ENCODE results near the gene PES1.
"Not testable (repeated sequence)": the region's sequence is repeated elsewhere in the genome, so short reads cannot be mapped to it uniquely, and the experiment has no call there.

PES1 gene

GRCh38 chr22:30572210-30572609, 19.5 kb downstream of the PES1 start:
- Histone ChIP-seq H2AFZ (ENCODE audit: low read depth, low read length) (no peak overlapping the region), H3K4me1 (ENCODE audit: control insufficient read depth, insufficient read depth, low read depth, low read length) (peaks cover 41% of the 10 kb centered on the region), H2AK5ac (ENCODE audit: low read length, severe bottlenecking) (peak overlapping the region; percentile 41), H2BK120ac (ENCODE audit: low read depth, low read length) (no peak overlapping the region), H3K9me3 (ENCODE audit: control insufficient read depth, low read length) (no peaks in the 10 kb centered on the region), H2BK12ac (ENCODE audit: low read length in 2 of 2) (no peak overlapping the region), H3K79me1 (replicated peaks; ENCODE audit: low read length, poor library complexity, severe bottlenecking) (peaks cover 27% of the 10 kb centered on the region), H3K4ac (ENCODE audit: low read depth in 1 of 2, low read length in 2 of 2) (no peak overlapping the region), H3K23ac (ENCODE audit: low read length in 2 of 2) (no peak overlapping the region), H2BK5ac (ENCODE audit: low read depth, low read length, poor library complexity, severe bottlenecking) (no peak overlapping the region), H4K91ac (ENCODE audit: low read length) (no peak overlapping the region), H3K4me3 (ENCODE audit: insufficient read depth in 1 of 2, low read depth in 1 of 2, low read length in 2 of 2) (no peak overlapping the region), H3K4me2 (ENCODE audit: low read length, poor library complexity, severe bottlenecking) (no peak overlapping the region), H3K18ac (ENCODE audit: low read depth in 1 of 2, low read length in 2 of 2) (no peak overlapping the region), H3K27me3 (ENCODE audit: control insufficient read depth in 1 of 2, insufficient read depth in 1 of 2, low read length in 2 of 2) (peaks cover 0 to 62% of the 10 kb centered on the region in 2 experiments), H2BK15ac (ENCODE audit: low read depth, poor library complexity, severe bottlenecking) (no peak overlapping the region), H3K36me3 (ENCODE audit: control insufficient read depth in 1 of 2, insufficient read depth in 2 of 2, low read depth in 1 of 2, low read length in 2 of 2) (peaks cover 23 to 24% of the 10 kb centered on the region in 2 experiments), H3K14ac (ENCODE audit: low read length in 2 of 2) (no peak overlapping the region), H3K9ac (ENCODE audit: low read length) (no peak overlapping the region), H3K27ac (ENCODE audit: low read length, poor library complexity, severe bottlenecking) (peak overlapping the region; percentile 8), H4K8ac (ENCODE audit: low read length) (no peak overlapping the region)
- WGBS = 71% methylated on average over 5 of the region's 6 CpGs
- no peak for DNase-seq

- H2BK15ac ChIP-seq (ENCODE audit: low read depth, poor library complexity, severe bottlenecking) = no peak overlapping the region
- peaks cover 38% of the 10 kb centered on the region for H3K4me1 ChIP-seq (ENCODE audit: control insufficient read depth, insufficient read depth, low read depth, low read length)
- H3K36me3 ChIP-seq (ENCODE audit: control insufficient read depth in 1 of 2, insufficient read depth in 2 of 2, low read depth in 1 of 2, low read length in 2 of 2) = peaks cover 0 to 3% of the 10 kb centered on the region in 2 experiments
- no peak overlapping the region for H3K14ac ChIP-seq (ENCODE audit: low read length in 2 of 2)
- no peak overlapping the region for H4K91ac ChIP-seq (ENCODE audit: low read length)
- no peak overlapping the region for H3K18ac ChIP-seq (ENCODE audit: low read depth in 1 of 2, low read length in 2 of 2)
- no peak overlapping the region for H4K8ac ChIP-seq (ENCODE audit: low read length)
- DNase-seq = no peak
- H2AFZ ChIP-seq (ENCODE audit: low read depth, low read length) = no peak overlapping the region
- H3K79me1 ChIP-seq (replicated peaks; ENCODE audit: low read length, poor library complexity, severe bottlenecking) = peaks cover 30% of the 10 kb centered on the region
- WGBS = 90% methylated on average over 9 of the region's 10 CpGs
- no peak overlapping the region for H3K27ac ChIP-seq (ENCODE audit: low read length, poor library complexity, severe bottlenecking)
- H3K23ac ChIP-seq (ENCODE audit: low read length in 2 of 2) = peak overlapping the region in 1 of 2 experiments; percentile 16
- no peak overlapping the region for H2BK120ac ChIP-seq (ENCODE audit: low read depth, low read length)
- peaks cover 0 to 75% of the 10 kb centered on the region in 2 experiments for H3K27me3 ChIP-seq (ENCODE audit: control insufficient read depth in 1 of 2, insufficient read depth in 1 of 2, low read length in 2 of 2)
- no peak overlapping the region for H3K4me3 ChIP-seq (ENCODE audit: insufficient read depth in 1 of 2, low read depth in 1 of 2, low read length in 2 of 2)
- H3K9ac ChIP-seq (ENCODE audit: low read length) = no peak overlapping the region
- H2BK12ac ChIP-seq (ENCODE audit: low read length in 2 of 2) = no peak overlapping the region
- no peak overlapping the region for H3K4me2 ChIP-seq (ENCODE audit: low read length, poor library complexity, severe bottlenecking)
- no peak overlapping the region for H2BK5ac ChIP-seq (ENCODE audit: low read depth, low read length, poor library complexity, severe bottlenecking)
- H3K4ac ChIP-seq (ENCODE audit: low read depth in 1 of 2, low read length in 2 of 2) = no peak overlapping the region
- no peaks in the 10 kb centered on the region for H3K9me3 ChIP-seq (ENCODE audit: control insufficient read depth, low read length)
- H2AK5ac ChIP-seq (ENCODE audit: low read length, severe bottlenecking) = no peak overlapping the region
Observed at GRCh38 chr22:30569674-30570202, 22.0 kb downstream of the PES1 start.

GRCh38 chr22:30568137-30568805, 23.4 kb downstream of the PES1 start:
- Histone ChIP-seq H3K4me2 (ENCODE audit: low read length, poor library complexity, severe bottlenecking) (no peak overlapping the region), H3K36me3 (ENCODE audit: control insufficient read depth in 1 of 2, insufficient read depth in 2 of 2, low read depth in 1 of 2, low read length in 2 of 2) (peaks cover 0 to 3% of the 10 kb centered on the region in 2 experiments), H3K4ac (ENCODE audit: low read depth in 1 of 2, low read length in 2 of 2) (no peak overlapping the region), H4K8ac (ENCODE audit: low read length) (no peak overlapping the region), H3K27ac (ENCODE audit: low read length, poor library complexity, severe bottlenecking) (no peak overlapping the region), H3K79me1 (replicated peaks; ENCODE audit: low read length, poor library complexity, severe bottlenecking) (peaks cover 33% of the 10 kb centered on the region), H2AK5ac (ENCODE audit: low read length, severe bottlenecking) (no peak overlapping the region), H2BK15ac (ENCODE audit: low read depth, poor library complexity, severe bottlenecking) (no peak overlapping the region), H3K9me3 (ENCODE audit: control insufficient read depth, low read length) (no peaks in the 10 kb centered on the region), H3K4me1 (ENCODE audit: control insufficient read depth, insufficient read depth, low read depth, low read length) (peaks cover 34% of the 10 kb centered on the region), H2BK120ac (ENCODE audit: low read depth, low read length) (no peak overlapping the region), H4K91ac (ENCODE audit: low read length) (no peak overlapping the region), H3K27me3 (ENCODE audit: control insufficient read depth in 1 of 2, insufficient read depth in 1 of 2, low read length in 2 of 2) (peaks cover 0 to 78% of the 10 kb centered on the region in 2 experiments), H2AFZ (ENCODE audit: low read depth, low read length) (no peak overlapping the region), H2BK5ac (ENCODE audit: low read depth, low read length, poor library complexity, severe bottlenecking) (no peak overlapping the region), H3K23ac (ENCODE audit: low read length in 2 of 2) (no peak overlapping the region), H3K14ac (ENCODE audit: low read length in 2 of 2) (no peak overlapping the region), H3K4me3 (ENCODE audit: insufficient read depth in 1 of 2, low read depth in 1 of 2, low read length in 2 of 2) (no peak overlapping the region), H2BK12ac (ENCODE audit: low read length in 2 of 2) (no peak overlapping the region), H3K18ac (ENCODE audit: low read depth in 1 of 2, low read length in 2 of 2) (no peak overlapping the region), H3K9ac (ENCODE audit: low read length) (no peak overlapping the region)
- WGBS = 77% methylated on average over 9 of the region's 10 CpGs
- DNase-seq = no peak

- WGBS = 82% methylated on average over 6 of the region's 6 CpGs
- not testable (repeated sequence) for H3K4me2 ChIP-seq (ENCODE audit: low read length, poor library complexity, severe bottlenecking); H2AFZ ChIP-seq (ENCODE audit: low read depth, low read length); H3K36me3 ChIP-seq (ENCODE audit: control insufficient read depth in 1 of 2, insufficient read depth in 2 of 2, low read depth in 1 of 2, low read length in 2 of 2); H4K8ac ChIP-seq (ENCODE audit: low read length); H3K27ac ChIP-seq (ENCODE audit: low read length, poor library complexity, severe bottlenecking); H2BK15ac ChIP-seq (ENCODE audit: low read depth, poor library complexity, severe bottlenecking); DNase-seq; H3K23ac ChIP-seq (ENCODE audit: low read length in 2 of 2); H3K9me3 ChIP-seq (ENCODE audit: control insufficient read depth, low read length); H3K4ac ChIP-seq (ENCODE audit: low read depth in 1 of 2, low read length in 2 of 2); H2BK12ac ChIP-seq (ENCODE audit: low read length in 2 of 2); H3K9ac ChIP-seq (ENCODE audit: low read length); H2BK120ac ChIP-seq (ENCODE audit: low read depth, low read length); H2AK5ac ChIP-seq (ENCODE audit: low read length, severe bottlenecking); H2BK5ac ChIP-seq (ENCODE audit: low read depth, low read length, poor library complexity, severe bottlenecking); H3K18ac ChIP-seq (ENCODE audit: low read depth in 1 of 2, low read length in 2 of 2); H3K4me3 ChIP-seq (ENCODE audit: insufficient read depth in 1 of 2, low read depth in 1 of 2, low read length in 2 of 2); H4K91ac ChIP-seq (ENCODE audit: low read length); H3K14ac ChIP-seq (ENCODE audit: low read length in 2 of 2)
- Histone ChIP-seq H3K4me1 (ENCODE audit: control insufficient read depth, insufficient read depth, low read depth, low read length) (peaks cover 29% of the 10 kb centered on the region), H3K27me3 (ENCODE audit: control insufficient read depth in 1 of 2, insufficient read depth in 1 of 2, low read length in 2 of 2) (peaks cover 0 to 75% of the 10 kb centered on the region in 2 experiments), H3K79me1 (replicated peaks; ENCODE audit: low read length, poor library complexity, severe bottlenecking) (peaks cover 34% of the 10 kb centered on the region)
Observed at GRCh38 chr22:30567277-30567676, 24.4 kb downstream of the PES1 start.
